Esophagus muscularis mucosa (tissue), 4 donors: Measurements from ENCODE around the gene CANX.

Source experiments
- EP300 ChIP-seq: sonication (generic); formaldehyde crosslinking; IDR thresholded peaks from one replicate; pipeline ENCODE4 v1.6.1; 2017; ENCODE audit warnings: antibody characterized with exemption
- POLR2A ChIP-seq: fragments of 450-650 bp; IDR thresholded peaks from one replicate; pipeline ENCODE4 v1.6.1; 2017; ENCODE audit warnings: antibody characterized with exemption, moderate library complexity, mild to moderate bottlenecking, low read depth
- TF ChIP-seq, protein P1 (sequence below), 3 experiments: fragments of 200-600 bp in 2 of 3; fragments of 450-650 bp in 1 of 3; sonication (generic) in 2 of 3; IDR thresholded peaks; one replicate each; pipeline ENCODE4 v1.5.1; 2017 to 2019; ENCODE audit warnings: antibody characterized with exemption in 3 of 3, mild to moderate bottlenecking in 2 of 3, moderate library complexity in 1 of 3

DNA sequence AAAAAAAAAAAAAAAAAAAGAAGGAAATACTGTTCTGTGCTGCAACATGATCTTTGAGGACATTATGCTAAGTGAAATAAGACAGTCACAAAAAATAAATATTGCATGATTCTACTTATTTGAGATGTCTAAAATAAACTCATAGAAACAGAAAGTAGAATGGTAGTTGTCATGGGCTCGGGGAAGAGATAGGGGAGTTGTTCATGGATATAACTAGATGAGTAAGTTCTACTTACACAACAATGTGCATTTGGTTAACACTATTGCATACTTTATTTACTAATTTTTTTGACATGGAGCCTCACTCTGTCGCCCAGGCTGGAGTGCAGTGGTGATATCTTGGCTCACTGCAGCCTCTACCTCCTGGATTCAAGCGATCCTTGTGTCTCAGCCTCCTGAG lies 49.0 kb downstream of the CANX start:
- TF ChIP-seq, protein P1, sequence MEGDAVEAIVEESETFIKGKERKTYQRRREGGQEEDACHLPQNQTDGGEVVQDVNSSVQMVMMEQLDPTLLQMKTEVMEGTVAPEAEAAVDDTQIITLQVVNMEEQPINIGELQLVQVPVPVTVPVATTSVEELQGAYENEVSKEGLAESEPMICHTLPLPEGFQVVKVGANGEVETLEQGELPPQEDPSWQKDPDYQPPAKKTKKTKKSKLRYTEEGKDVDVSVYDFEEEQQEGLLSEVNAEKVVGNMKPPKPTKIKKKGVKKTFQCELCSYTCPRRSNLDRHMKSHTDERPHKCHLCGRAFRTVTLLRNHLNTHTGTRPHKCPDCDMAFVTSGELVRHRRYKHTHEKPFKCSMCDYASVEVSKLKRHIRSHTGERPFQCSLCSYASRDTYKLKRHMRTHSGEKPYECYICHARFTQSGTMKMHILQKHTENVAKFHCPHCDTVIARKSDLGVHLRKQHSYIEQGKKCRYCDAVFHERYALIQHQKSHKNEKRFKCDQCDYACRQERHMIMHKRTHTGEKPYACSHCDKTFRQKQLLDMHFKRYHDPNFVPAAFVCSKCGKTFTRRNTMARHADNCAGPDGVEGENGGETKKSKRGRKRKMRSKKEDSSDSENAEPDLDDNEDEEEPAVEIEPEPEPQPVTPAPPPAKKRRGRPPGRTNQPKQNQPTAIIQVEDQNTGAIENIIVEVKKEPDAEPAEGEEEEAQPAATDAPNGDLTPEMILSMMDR (IDR thresholded peaks at IDR 0.05), result no peak
- TF ChIP-seq POLR2A (no peak), EP300 (no peak)
